Neural cell (in vitro differentiated cells): ENCODE measurements around the gene DNAAF3.

Experiments used
- EZH2 ChIP-seq: fragments of 200-600, 300-800 bp; shearing (Covaris generic), sonication (generic); IDR thresholded peaks from 2 replicates; pipeline ENCODE4 v1.6.1; 2014; ENCODE audit warnings: antibody characterized with exemption, low read length, borderline replicate concordance, mild to moderate bottlenecking; ENCODE audit not compliant: insufficient read depth, poor library complexity, severe bottlenecking
- MXI1 ChIP-seq: fragments of 450-650 bp; conservative IDR thresholded peaks from 2 replicates; pipeline ENCODE4 v1.6.1; 2014; ENCODE audit warnings: antibody characterized with exemption, mild to moderate bottlenecking; ENCODE audit not compliant: poor library complexity, severe bottlenecking
- POLR2AphosphoS5 ChIP-seq: IDR thresholded peaks from 2 replicates; pipeline ENCODE4 v1.6.1; 2012
- RAD21 ChIP-seq: fragments of 450-650 bp; conservative IDR thresholded peaks from 2 replicates; pipeline ENCODE4 v1.6.1; 2014; ENCODE audit warnings: antibody characterized with exemption, mild to moderate bottlenecking, moderate library complexity
- SMC3 ChIP-seq: fragments of 450-650 bp; conservative IDR thresholded peaks from 2 replicates; pipeline ENCODE4 v1.6.1; 2014; ENCODE audit warnings: antibody characterized with exemption, mild to moderate bottlenecking, moderate library complexity; ENCODE audit not compliant: poor library complexity
- TAF1 ChIP-seq: IDR thresholded peaks from 2 replicates; pipeline ENCODE4 v1.6.1; 2012; ENCODE audit warnings: low read depth
- TF ChIP-seq, protein P1 (sequence below): fragments of 450-650 bp; IDR thresholded peaks from 2 replicates; pipeline ENCODE4 v1.5.1; 2014; ENCODE audit warnings: antibody characterized with exemption, mild to moderate bottlenecking, moderate library complexity; ENCODE audit not compliant: poor library complexity, severe bottlenecking

GRCh38 chr19:55134736-55135135 lies 31.7 kb downstream of the DNAAF3 start:
- TF ChIP-seq MXI1: no peak
- TF ChIP-seq, protein P1, sequence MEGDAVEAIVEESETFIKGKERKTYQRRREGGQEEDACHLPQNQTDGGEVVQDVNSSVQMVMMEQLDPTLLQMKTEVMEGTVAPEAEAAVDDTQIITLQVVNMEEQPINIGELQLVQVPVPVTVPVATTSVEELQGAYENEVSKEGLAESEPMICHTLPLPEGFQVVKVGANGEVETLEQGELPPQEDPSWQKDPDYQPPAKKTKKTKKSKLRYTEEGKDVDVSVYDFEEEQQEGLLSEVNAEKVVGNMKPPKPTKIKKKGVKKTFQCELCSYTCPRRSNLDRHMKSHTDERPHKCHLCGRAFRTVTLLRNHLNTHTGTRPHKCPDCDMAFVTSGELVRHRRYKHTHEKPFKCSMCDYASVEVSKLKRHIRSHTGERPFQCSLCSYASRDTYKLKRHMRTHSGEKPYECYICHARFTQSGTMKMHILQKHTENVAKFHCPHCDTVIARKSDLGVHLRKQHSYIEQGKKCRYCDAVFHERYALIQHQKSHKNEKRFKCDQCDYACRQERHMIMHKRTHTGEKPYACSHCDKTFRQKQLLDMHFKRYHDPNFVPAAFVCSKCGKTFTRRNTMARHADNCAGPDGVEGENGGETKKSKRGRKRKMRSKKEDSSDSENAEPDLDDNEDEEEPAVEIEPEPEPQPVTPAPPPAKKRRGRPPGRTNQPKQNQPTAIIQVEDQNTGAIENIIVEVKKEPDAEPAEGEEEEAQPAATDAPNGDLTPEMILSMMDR: no peak
- TF ChIP-seq RAD21: no peak
- TF ChIP-seq POLR2AphosphoS5: no peak
- TF ChIP-seq EZH2: no peak
- TF ChIP-seq SMC3: no peak
- TF ChIP-seq TAF1: no peak
